T-helper 2 cell treated with Interferon-gamma antibody and Interleukin-4, amounts not matched to agents 100 ng/mL and 5 ng/mL, for 36 hours (primary cell): ENCODE data around the gene GNAT2. TPM values are rescaled to one million over a fixed set of nuclear protein-coding genes. Genes with fewer than 3 reads are reported as not detected.

Experiments used
- intact Hi-C: fragments of 100-400 bp; cut with micrococcal nuclease; formaldehyde crosslinking; loops from one replicate; pipeline ENCODE4 v1.15.1; 2023
- total RNA-seq: library from RNA; stranded (reverse); gene quantifications from 2 replicates; pipeline ENCODE4 v1.2.3, GENCODE V29; 2022

GNAT2 gene
- total RNA-seq, 1 donor from 2014 or later = not detected

GRCh38 chr1:109643385-109644230 is 24.2 kb upstream of the GNAT2 start:
- intact Hi-C loops = loop anchor here (1.0 to 5.0 kb wide), 4 partner anchors 44 to 341 kb away; partner anchors contain the start of genes AHCYL1, CSF1 and GSTM1

DNA sequence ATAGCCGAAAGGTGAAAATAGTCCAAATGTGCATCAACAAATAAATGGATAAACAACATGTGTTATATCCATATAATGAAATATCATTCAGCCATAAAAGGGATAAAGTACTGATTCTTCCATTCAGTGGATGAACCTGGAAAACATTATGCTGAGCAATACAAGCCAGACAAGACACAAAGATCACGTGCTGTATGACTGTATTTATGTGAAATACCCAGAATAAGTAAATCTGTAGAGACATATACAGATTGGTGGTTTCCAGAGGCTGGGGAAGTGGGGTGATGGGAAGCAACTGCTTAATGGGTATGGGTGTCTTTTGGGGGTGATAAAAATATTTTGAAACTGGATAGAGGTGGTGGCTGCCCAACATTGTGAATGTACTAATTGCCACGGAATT is 23.2 kb upstream of the GNAT2 start:
- intact Hi-C loops = loop anchor here (1.0 to 5.0 kb wide), 4 partner anchors 45 to 342 kb away; partner anchors contain the start of genes AHCYL1, CSF1 and GSTM1

GRCh38 chr1:109641861-109642260 is 22.4 kb upstream of the GNAT2 start:
- intact Hi-C loops = loop anchor here (2.0 to 5.0 kb wide), 2 partner anchors 270 to 369 kb away; partner anchors contain the start of gene CSF1

DNA sequence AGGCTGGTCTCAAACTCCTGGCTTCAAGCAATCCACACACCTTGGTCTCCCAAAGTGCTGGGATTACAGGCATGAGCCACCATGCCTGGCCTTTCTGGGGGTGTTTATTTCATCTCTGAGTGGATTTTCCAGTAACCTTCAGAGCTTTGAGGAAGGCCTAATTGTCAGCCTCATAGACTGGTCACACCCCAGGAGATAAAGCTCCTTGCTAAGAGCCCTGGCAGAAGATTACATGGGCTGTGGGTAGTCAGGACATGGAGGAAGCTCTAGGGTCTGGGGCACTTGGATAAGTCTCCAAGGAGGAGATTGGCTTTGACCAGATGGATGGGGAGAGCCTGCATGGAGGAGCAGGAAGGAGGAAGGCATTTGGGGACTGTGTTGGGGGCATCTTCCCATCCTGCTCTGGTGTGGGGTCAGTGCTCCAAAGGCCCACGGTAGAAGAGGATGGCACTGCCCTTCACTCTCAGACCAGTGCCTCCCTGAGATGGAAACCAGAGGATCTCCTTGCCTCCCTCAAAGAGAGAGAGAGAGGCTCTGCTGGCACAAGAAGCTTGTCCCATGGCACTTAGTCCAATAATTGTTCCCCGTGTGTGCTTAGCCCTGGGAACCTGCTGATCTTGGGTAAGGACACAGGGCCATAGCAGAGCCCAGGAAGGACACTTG is 21.8 kb upstream of the GNAT2 start:
- intact Hi-C loops = loop anchor here (2.0 to 5.0 kb wide), 2 partner anchors 271 to 370 kb away; partner anchors contain the start of gene CSF1

DNA sequence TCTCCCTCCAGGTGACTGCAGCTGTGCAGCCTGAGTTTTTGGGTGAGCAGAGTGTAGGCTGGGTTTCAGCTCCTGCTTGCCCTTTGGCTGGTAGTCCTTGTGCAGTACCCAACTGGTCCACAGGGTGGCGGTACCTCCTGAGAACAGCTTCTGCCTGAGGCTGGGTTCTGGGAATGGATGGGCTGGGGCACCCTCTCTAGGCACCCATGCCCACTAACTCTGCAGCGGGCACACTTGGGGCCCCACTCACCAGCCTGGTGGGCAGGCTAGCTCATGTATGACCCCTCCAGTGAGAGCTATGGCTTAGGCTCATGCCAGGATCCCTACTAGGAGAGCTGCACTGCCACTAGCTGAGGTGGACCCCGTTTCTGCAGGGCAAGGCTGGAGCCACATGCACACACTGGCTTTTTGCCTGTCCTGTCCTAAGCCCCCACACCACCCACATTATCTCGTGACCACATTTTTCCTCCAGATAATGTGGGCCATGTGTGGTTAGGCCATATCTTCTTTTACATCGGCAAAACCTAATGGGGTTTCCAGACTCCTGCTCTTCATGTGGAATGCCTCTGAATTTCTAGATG is 21.0 kb upstream of the GNAT2 start:
- intact Hi-C loops = loop anchor here (1.0 to 5.0 kb wide), 3 partner anchors 94 to 370 kb away; partner anchors contain the start of gene CSF1

- intact Hi-C loops = loop anchor here (1.0 to 5.0 kb wide), 3 partner anchors 94 to 371 kb away; partner anchors contain the start of gene CSF1
Observed at GRCh38 chr1:109639841-109640184, 20.4 kb upstream of the GNAT2 start.

DNA sequence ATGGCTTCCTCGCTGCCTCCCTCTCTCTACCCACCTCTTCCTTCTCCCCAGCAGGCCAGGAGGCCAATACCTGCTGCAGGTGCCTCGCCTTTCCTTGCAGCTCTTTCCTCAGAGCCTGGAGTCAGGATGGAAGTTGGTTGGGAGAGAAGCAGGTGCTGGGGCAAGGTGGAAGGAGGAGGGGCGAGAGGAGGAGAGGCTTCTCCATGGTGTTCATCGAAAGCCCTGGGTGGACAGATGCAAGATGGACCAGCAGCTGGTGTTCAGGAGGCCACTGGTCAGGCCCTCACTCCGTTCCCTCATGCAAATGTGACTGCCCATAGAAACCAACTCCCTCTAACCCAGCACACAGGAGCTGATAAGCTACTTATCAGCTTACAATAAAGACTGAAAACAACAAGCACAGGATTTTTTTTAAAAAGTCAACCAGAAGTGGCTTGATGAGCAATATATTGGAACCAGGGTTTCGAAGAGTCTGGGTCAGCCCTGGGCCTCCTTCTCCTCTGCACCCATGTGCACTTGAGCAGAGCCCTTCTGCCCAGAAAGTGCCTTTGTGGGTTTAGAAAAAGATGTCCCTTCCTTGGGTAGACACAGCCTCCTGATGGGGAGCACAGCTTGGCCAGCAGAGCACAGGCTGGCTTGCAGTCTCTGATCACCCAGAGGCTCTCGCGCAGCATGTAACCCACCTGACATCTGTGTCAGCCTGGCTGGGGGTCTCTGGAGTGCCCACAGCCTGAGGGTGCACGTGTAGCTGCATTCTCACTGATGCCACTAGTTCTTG is 19.8 kb upstream of the GNAT2 start:
- intact Hi-C loops = no loop called here

DNA sequence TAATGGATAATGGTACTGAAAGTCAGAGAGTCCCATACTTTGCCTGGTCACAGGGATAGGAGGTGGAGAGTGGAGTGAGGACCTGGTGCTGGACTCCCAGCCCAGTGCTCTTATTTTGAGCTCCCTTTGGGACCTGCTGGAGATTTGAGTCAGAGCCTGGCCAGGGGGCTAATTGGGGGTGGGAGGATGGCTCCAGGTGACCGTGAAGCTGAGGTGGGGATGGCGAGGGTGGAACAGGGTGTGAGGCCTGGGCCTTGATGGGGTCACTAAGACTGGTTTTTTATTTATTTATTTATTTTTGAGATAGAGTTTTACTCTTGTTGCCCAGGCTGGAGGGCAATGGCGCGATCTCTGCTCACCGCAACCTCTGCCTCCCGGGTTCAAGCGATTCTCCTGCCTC is 18.0 kb upstream of the GNAT2 start:
- intact Hi-C loops = no loop called here

DNA sequence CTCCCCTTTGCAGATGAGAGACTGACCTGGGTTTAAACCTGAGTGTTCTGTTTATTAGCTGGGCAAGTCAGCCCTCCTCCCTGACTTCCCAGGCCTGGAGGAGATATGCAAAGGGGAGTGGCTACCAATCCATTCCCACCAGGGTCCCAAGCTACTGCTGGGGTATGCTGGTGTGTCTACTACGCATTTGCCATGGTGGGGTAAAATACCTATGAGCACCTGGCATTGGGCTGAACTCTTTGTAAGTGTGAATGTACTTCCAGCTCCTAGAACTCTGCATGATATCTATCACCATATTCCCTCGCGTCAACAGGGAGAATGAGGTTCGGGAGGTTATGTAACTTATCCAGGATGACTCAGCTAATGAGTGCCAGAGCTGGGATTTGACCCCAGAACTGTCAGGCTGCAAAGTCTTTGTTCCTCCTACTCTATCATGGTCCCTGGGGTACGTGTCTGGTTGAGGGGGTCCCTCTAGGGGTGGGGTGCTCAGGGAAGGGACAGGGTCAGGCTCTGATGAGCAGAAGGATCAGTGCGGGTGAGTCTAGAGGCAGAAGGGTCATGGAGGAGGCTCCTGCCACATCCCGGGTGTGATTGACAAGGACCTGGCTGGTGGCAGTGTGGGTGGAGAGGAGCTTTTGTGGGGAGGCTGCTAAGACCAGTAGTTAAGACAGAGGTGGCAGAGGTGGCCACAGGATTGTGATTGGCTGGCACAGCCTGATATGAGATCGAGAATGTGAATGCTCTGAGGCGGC is 17.0 kb upstream of the GNAT2 start:
- intact Hi-C loops = no loop called here

DNA sequence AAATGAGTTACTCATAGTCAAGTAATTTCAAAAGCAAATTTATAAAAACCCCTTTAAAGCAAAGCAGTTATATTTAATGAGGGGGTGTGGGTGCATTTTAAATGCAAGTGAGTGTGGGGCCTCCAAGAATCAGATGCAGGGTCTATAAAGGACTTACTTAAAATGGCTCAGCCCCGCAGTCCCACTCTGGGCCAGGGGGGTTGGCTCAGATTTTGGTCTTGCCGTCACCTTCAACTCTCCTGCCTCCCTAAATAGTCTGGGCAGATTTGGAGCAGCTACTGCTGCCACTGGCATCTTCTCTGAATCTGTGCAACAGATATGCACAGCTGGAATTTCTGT is 16.4 kb upstream of the GNAT2 start:
- intact Hi-C loops = no loop called here

- intact Hi-C loops = no loop called here
Observed at GRCh38 chr1:109634771-109635750, 15.6 kb upstream of the GNAT2 start.

- intact Hi-C loops = no loop called here
Observed at GRCh38 chr1:109634292-109634691, 14.9 kb upstream of the GNAT2 start.

- intact Hi-C loops = no loop called here
Observed at GRCh38 chr1:109632671-109633346, 13.4 kb upstream of the GNAT2 start.

DNA sequence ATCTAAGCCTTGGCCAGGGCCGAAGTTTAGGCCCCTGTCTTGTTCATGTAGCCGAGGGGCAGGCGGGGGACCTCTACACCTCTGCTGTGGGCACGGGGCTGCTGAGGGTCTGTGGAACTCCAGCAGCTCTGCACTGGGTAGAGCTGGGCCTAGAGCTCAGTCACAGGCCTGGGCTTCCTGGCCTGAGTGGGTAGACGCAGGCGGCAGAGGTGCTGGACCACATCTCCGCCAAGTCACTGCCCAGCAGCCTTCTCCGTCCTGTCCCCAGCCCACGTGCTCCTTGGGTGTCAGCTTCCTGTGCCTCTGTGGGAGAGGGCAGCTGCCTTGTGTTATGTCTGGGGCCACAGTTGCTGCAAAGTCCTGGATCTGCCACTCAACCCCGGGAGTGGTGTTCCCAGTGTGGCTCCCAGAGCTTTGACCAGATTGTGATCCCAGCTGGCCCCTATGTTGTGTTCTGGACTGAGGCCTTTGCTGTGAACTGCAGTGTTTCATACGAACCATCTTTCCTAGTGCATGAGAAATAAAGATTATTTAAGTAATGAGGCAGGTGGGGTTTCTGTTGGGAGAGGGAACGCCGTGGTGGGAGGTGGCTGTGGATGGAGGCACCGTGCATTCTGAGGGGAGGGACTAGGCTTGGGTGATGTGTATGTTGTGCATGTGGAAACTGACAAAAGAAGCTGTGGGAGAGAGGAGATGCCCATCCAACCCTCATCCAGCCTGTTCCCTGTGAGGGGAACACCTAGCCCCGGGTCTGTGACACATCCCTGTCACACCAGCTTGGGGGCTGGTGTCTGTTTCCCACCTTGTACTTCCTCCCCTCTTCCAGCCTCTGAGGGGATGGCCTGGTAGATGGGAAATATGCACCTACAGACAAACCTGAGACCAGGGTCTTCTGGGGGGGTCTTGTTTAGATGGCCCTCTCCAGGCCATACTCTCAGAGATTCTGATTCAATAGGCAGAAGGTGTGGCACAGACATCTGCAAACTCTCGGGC is 12.4 kb upstream of the GNAT2 start:
- intact Hi-C loops = no loop called here

DNA sequence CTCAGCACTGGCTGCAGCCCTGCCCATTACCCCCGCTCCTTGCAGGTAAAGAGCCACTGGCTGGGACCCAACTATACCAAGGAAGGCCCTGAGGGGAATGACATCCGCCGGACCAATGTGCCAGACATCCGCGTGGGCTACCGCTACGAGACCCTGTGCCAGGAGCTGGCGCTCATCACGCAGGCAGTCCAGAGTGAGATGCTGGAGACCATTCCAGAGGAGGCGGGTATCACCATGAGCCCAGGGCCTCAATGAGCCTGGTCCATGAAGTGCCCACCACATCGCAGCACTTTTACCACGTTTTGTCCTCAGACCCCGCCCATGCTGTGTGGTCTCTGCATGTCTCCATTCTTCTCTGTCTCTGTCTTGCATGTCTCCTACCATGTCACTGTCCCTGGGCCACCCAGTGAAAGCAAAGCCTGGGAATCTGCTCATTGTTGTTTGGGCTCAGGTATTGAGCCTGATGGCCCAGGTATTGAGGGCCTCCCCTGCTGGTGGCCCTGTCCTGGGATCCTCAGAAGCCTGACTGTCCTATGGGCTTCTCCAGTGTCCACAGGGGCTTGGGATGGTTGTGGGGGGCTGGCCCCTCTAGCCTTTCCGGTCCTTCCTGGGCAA is 11.6 kb upstream of the GNAT2 start:
- intact Hi-C loops = no loop called here

- intact Hi-C loops = no loop called here
Observed at GRCh38 chr1:109630081-109630897, 10.9 kb upstream of the GNAT2 start.
